ENCODE measurements around the gene TMEM184A.

TMEM184A gene

DNA sequence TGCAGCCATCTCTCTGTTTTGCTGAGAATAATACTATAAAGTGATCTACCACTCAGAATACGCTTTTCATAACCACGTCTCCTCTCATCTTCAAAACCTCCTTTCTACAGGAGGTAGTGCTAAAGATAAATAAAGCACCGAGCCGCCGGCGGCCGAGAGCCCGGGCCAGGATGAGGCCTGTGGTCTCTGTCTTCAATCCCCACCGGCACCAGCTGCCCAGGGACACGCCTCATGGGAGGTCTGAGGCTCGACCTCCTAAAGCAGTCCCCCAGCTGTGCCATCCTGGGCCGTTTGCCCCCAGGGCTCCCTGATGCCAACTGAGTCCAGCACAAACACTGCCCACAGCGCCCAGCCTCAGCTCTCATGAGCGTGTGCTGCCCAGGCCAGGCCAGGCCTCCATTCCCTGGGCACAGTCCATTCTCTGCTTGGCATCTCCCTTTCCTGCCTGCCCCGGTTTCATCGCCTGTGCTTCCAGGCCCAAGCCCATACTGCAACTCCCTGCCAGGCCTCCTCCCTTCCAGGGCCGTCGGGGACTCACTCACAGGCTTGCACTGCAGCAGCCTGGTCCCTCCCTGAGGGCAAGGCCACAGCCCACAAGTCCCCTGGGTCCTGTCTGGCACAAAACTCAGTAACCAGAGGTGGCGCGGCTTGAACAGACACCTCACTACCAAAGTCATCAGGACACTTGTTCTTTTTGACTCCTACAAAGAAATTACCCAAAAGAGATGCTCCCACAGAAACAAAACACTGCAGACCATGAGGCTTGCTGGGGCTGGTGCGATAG, 54.3 kb downstream of the TMEM184A start:
- no peak for DNase-seq (ENCODE audit: low read depth)

GRCh38 chr7:1500064-1500807, 55.8 kb downstream of the TMEM184A start:
- no peak for DNase-seq (ENCODE audit: low read depth)

GRCh38 chr7:1499367-1500029, 56.5 kb downstream of the TMEM184A start:
- no peak for DNase-seq (ENCODE audit: low read depth)

- no peak for DNase-seq (ENCODE audit: low read depth)
These were observed 57.4 kb downstream of the TMEM184A start for GRCh38 chr7:1498370-1499305.

GRCh38 chr7:1497293-1497927, 58.6 kb downstream of the TMEM184A start:
- no peak for DNase-seq (ENCODE audit: low read depth)

- DNase-seq (ENCODE audit: low read depth), result no peak
These were observed 59.3 kb downstream of the TMEM184A start for GRCh38 chr7:1496531-1497292.

GRCh38 chr7:1495564-1496242, 60.3 kb downstream of the TMEM184A start:
- no peak for DNase-seq (ENCODE audit: low read depth)

- DNase-seq (ENCODE audit: low read depth), result no peak
These were observed 61.0 kb downstream of the TMEM184A start for GRCh38 chr7:1494866-1495563.

DNA sequence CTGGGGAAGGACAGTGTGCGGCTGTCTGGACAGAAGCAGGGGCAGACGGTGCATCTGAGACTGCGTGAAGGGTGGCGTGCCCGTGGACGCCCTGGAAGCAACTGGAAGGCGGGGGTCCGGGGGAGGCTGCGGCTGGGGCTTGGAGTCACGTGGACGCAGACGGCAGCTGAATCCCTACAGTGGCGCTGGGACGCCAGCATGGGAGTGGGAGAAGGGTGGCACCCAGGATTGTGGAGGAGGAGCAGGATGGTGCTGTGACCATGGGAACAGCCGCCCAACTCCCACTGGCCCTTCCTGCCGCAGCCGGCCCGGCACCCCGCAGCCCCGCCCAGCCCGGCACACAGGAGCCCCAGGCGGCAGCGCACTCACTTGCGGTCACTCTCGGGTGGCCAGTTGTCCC, 61.6 kb downstream of the TMEM184A start:
- no peak for DNase-seq (ENCODE audit: low read depth)

DNA sequence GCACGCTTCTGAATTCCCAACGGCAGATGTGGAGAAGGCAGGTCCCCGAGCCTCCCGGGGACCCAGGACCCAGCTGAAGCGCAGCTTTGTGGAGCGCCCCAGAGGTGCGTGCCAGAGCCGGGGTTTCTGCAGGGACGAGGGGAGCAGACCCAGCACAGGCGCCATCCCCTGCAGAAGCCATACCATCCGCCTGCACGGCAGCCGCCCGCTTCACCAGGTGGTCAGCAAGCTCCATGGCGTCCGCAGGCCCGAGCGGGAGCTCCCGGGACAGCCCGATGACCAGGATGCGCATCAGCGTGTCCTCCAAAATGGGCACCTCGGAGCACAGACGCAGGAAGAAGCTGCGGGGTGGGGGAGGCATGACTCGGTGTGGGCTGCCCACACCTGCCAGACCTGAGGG, 62.4 kb downstream of the TMEM184A start:
- no peak for DNase-seq (ENCODE audit: low read depth)

DNA sequence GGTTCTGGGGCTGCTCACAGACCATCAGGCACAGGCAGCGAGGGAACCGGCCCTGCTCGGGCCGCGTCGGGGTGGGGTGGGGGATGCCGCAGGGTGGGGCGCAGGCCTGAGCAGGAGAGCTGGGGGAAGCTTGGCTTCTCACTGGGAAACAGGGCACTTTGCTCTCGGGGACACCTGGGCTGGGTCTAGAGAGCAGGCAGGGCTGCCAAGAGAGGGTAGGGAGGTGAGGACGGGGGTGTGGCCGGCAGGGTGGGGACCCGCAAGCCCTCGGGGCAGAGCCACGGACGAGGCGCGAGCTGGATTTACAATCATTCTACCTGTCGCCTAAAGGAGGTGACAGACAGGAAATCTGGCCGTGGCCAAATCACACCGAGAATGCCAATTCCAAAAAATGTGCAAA, 62.9 kb downstream of the TMEM184A start:
- DNase-seq (ENCODE audit: low read depth), result no peak

DNA sequence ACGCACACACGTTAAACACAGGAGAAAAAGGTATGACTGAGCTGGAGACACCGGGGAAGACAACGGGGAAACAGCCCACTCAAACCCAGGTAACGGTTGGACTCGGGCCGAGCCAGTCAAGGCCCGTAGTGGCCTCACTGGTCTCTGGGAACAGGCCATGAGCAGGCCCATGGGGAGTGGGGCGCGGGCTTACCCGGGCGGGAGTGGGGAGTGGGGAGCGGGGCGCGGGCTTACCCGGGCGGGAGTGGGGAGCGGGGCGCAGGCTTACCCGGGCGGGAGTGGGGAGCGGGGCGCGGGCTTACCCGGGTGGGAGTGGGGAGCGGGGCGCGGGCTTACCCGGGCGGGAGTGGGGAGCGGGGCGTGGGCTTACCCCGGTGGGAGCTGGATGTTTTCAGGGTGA, 63.4 kb downstream of the TMEM184A start:
- no peak for DNase-seq (ENCODE audit: low read depth)

All from non-pigmented ciliary epithelial cell (primary cell).